Activated naive CD4-positive, alpha-beta T cell treated with anti-CD3 and anti-CD28 coated beads, Interleukin-2, amount 10 ng/mL, durations not matched to agents 5 hours and 36 hours (primary cell): ENCODE measurements around the gene CDC73. TPM values are rescaled to one million over a fixed set of nuclear protein-coding genes. Genes with fewer than 3 reads are reported as not detected.

Experiments
- microRNA-seq: library from miRNA; unstranded; fragments of <30 nt; microRNA quantifications from one replicate; pipeline ENCODE4 v1.2.0, GENCODE V29; 2022; ENCODE audit warnings: borderline microRNAs expressed, borderline replicate concordance
- total RNA-seq, 2 experiments: library from RNA; stranded (reverse); gene quantifications; one replicate each; pipeline ENCODE4 v1.2.3, GENCODE V29; 2021

Gene CDC73
- 10 to 100 TPM; 47.8 to 50.4 TPM for total RNA-seq

GRCh38 chr1:193121616-193122593 lies at the start of gene CDC73:
Gene CDC73, plus strand, starts transcription at chr1:193122031. Its CDS starts 170 bp downstream, at chr1:193122201.

DNA sequence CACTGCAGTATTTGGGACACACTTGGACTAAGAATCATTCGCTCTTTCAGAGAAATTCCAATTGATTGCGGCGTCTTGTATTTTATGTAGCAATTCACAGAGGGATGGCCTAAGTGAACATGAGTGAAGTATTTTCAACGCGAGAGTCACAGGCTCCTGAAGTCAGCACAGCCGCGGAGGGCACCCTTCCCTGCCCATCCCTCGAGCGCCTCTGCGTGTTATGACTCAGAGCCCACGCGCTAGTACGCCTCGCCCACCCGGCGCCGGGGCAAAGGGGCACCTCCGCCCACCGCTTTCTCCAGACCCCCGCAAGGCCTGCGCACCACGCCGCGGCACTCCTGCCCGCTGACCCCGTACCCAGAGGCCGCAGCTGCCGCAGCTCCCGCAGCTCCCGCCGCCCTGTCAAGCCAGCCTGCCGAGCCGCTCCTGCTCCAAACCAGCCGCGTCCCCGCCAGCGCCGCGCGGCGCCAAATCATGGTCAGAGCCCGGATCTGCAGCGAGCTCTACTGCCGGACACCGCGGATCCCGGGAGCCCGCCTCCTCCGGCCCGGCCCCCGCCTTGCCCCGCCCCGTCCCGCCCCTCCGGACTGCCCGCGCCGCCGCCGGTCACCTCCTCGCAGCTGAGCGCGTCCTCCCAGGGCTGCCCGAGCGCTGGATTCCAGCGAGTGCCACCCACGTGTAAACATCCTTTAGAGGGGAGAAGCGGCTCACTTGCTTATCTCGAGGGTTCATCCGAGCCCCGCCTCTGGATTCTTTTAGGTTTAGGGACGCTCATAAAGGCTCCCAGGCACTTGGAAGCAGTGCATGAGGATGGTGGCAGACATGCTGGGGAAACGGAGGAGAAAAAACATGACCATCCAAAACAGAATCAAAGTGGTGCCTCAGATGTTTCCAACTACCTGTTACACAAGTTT lies 16.7 kb upstream of the CDC73 start, which contains the start of gene GLRX2:
TSS of gene GLRX2 (minus strand) at position 508 of the 914 bp plus-strand sequence. CDS start at position 476, 32 bp downstream.

GRCh38 chr1:193185901-193186731 lies 64.3 kb downstream of the CDC73 start, which contains the start of gene B3GALT2:
Gene B3GALT2, minus strand, starts transcription at chr1:193186613. Its CDS starts 5,051 bp downstream, at chr1:193181562.

Small RNA genes within 50 kb of the gene (microRNA-seq; reads per million reads assigned to microRNA genes)
- not detected for gene MIR1278

Other genes with a start within 250 kb of the CDC73 start
- 10 to 100 TPM; 36.8 to 41.9 TPM for gene UCHL5, start 62.7 kb upstream of the CDC73 start, total RNA-seq
- 10 to 100 TPM; 52.0 to 61.4 TPM for gene RO60, start 62.4 kb upstream of the CDC73 start, total RNA-seq
- gene GLRX2, start 16.6 kb upstream of the CDC73 start, total RNA-seq = 10 to 100 TPM; 17.1 to 18.4 TPM
- under 1 TPM; 0.26 to 0.40 TPM for gene B3GALT2, start 64.6 kb downstream of the CDC73 start, total RNA-seq